Skeletal muscle tissue (tissue), 4 donors: Measurements from ENCODE around the gene CALY. TPM values are rescaled to one million over a fixed set of nuclear protein-coding genes. Genes with fewer than 3 reads are reported as not detected.

Experiments used
- H3K27ac ChIP-seq: one replicate; pipeline ENCODE4 v1.7.0; 2013; ENCODE audit warnings: mild to moderate bottlenecking, low read depth, low read length, inconsistent platforms
- H3K27me3 ChIP-seq, 3 donors: one replicate each; pipeline ENCODE4 v1.7.0; 2013; ENCODE audit warnings: low read length in 3 of 3; ENCODE audit not compliant: control insufficient read depth in 3 of 3, insufficient read depth in 3 of 3
- H3K36me3 ChIP-seq, 3 donors: one replicate each; pipeline ENCODE4 v1.7.0; 2013; ENCODE audit warnings: low read length in 3 of 3; ENCODE audit not compliant: control insufficient read depth in 3 of 3, insufficient read depth in 3 of 3
- H3K4me1 ChIP-seq, 3 donors: one replicate each; pipeline ENCODE4 v1.7.0; 2013; ENCODE audit warnings: low read length in 3 of 3, mild to moderate bottlenecking in 3 of 3; ENCODE audit not compliant: control insufficient read depth in 3 of 3, insufficient read depth in 3 of 3
- H3K4me3 ChIP-seq, 3 donors: one replicate each; pipeline ENCODE4 v1.7.0; 2013; ENCODE audit warnings: low read length in 3 of 3
- H3K9ac ChIP-seq, 3 donors: one replicate each; pipeline ENCODE4 v1.7.0; 2013; ENCODE audit warnings: low read length in 3 of 3, mild to moderate bottlenecking in 3 of 3, moderate library complexity in 2 of 3, low read depth in 1 of 3
- H3K9me3 ChIP-seq, 3 donors: one replicate each; pipeline ENCODE4 v1.7.0; 2013; ENCODE audit warnings: low read length in 3 of 3; ENCODE audit not compliant: control insufficient read depth in 3 of 3
- total RNA-seq: library from RNA; depleted of rRNA; stranded (reverse); fragments of >200 nt; gene quantifications from one replicate; pipeline ENCODE4 v1.2.3, GENCODE V29; 2014
- donor health status: Osteomylitis.

The CALY gene
- total RNA-seq, 1 donor from 2014 or later, result not detected

DNA sequence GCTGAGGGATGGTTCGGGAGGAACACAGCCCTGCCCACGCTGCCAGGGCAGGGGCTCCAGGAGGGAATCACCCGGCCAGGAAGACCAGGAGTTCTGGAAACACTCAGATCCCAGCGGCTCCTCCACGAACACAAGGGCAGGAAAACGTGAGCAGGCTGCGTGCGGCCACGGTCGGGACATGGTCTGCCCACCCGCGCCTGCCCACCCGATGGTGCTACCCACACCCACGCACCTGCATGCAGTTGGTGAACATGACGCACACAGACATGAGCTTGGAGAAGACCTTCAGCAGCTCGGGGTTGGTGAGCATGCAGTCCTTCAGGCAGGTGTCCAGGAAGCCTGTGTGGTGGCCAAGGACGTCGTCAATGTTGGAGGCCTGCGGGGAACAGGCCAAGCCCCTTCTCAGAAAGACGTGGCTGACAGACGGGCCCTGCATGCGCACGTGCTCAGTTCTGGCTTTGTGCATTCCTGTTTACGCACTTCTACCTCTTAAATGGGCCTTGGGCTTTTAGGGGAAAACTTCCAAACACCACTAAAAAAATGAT, 53.8 kb downstream of the CALY start:
- Histone ChIP-seq H3K27me3 (no peaks in the 10 kb centered on the region), H3K4me3 (no peak overlapping the region), H3K27ac (no peak overlapping the region), H3K9ac (no peak overlapping the region), H3K9me3 (no peaks in the 10 kb centered on the region), H3K4me1 (peaks cover 0 to 7% (median 0%) of the 10 kb centered on the region in 3 donors), H3K36me3 (peaks cover 76 to 84% (median 77%) of the 10 kb centered on the region in 3 donors)

DNA sequence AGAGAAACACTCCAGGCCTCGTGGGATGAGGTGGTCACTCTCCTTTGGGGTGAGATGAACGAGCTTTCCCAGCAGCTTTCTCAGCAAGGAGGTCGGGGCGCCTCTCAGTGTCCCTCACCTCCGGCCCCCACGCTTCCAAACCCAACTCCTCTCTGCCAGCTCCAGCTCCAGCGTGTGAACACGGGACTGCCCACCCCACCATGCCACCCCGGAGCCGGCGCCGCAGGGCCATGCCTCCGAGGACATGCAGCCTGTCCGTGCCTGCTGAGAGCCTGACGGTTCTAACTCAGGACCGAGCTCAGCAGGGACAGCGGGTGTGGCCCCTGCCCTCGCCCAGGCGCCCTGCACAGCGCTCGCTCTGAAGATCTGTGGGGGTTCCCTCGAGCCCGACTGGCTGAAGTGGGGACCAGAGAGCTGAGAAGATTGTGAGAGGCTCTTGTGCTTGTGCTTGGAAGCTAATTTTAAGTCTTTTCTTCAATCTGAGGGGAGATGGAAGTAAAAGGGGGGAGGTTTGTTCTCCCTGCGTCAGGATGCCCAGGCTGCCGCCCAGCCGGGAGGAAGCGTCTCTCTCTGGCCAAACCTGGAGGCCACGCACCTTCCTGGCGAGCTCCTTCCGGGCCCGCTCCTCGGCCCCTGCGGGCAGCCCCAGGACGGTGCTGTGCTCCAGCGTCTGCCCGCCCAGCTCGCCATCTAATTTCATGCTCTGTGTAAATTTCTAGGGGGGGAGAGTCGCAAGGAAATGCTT, 54.9 kb downstream of the CALY start:
- Histone ChIP-seq H3K27ac (no peak overlapping the region), H3K9me3 (no peaks in the 10 kb centered on the region), H3K4me3 (no peak overlapping the region), H3K27me3 (peaks cover 0 to 9% (median 5%) of the 10 kb centered on the region in 3 donors), H3K36me3 (peaks cover 69 to 77% (median 69%) of the 10 kb centered on the region in 3 donors), H3K4me1 (peaks cover 0 to 7% (median 0%) of the 10 kb centered on the region in 3 donors), H3K9ac (no peak overlapping the region)

DNA sequence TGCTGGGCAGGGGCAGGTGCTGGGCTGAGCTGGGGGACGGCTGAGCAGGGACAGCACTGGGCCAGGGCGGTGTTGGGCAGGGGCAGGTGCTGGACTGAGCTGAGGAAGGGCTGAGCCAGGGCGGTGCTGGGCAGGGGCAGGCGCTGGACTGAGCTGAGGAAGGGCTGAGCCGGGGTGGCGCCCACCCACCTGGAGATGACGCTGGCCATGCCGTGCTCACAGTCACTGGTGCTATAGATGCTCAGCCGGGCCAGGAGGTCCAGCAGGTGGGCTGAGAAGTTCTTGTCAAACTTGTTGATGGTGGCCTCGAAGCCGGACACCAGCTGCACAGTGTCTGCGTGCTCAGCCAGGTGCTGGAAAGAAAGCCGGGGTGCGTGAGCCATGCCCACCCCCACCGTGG, 55.6 kb downstream of the CALY start:
- Histone ChIP-seq H3K27me3 (peaks cover 2 to 15% (median 9%) of the 10 kb centered on the region in 3 donors), H3K4me3 (no peak overlapping the region), H3K4me1 (peaks cover 0 to 7% (median 4%) of the 10 kb centered on the region in 3 donors), H3K36me3 (peaks cover 63 to 70% (median 67%) of the 10 kb centered on the region in 3 donors), H3K9me3 (no peaks in the 10 kb centered on the region), H3K9ac (no peak overlapping the region), H3K27ac (no peak overlapping the region)

DNA sequence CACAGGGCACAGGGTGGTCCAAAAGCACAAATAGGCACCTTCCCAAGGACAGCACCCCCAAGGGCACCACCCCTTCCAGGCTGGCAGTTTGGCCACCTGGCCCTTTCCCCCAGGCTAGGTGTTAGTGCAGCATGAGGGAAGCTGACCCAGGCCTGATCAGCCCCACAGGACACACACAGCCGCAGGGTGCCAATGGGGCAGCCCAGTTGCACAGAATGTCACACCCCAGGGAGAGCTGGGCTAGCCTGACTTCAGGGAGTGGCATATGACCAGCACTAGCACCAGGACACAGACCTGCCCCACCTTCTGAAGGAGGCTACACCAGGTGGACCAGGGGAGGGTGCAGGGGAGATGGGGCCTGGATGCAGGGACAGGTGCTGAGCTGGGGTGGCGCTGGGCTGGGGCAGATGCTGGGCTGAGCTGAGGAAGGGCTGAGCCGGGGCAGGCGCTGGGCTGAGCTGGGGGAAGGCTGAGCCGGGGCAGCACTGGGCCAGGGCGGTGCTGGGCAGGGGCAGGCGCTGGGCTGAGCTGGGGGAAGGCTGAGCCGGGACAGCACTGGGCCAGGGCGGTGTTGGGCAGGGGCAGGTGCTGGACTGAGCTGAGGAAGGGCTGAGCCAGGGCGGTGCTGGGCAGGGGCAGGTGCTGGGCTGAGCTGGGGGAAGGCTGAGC, 56.2 kb downstream of the CALY start:
- H3K4me3 ChIP-seq, result no peak overlapping the region
- no peak overlapping the region for H3K9ac ChIP-seq
- peaks cover 0 to 7% (median 4%) of the 10 kb centered on the region in 3 donors for H3K4me1 ChIP-seq
- H3K27ac ChIP-seq, result no peak overlapping the region
- H3K9me3 ChIP-seq, result no peaks in the 10 kb centered on the region
- H3K36me3 ChIP-seq, result peaks cover 58 to 64% (median 63%) of the 10 kb centered on the region in 3 donors
- H3K27me3 ChIP-seq, result peaks cover 5 to 20% (median 14%) of the 10 kb centered on the region in 3 donors

DNA sequence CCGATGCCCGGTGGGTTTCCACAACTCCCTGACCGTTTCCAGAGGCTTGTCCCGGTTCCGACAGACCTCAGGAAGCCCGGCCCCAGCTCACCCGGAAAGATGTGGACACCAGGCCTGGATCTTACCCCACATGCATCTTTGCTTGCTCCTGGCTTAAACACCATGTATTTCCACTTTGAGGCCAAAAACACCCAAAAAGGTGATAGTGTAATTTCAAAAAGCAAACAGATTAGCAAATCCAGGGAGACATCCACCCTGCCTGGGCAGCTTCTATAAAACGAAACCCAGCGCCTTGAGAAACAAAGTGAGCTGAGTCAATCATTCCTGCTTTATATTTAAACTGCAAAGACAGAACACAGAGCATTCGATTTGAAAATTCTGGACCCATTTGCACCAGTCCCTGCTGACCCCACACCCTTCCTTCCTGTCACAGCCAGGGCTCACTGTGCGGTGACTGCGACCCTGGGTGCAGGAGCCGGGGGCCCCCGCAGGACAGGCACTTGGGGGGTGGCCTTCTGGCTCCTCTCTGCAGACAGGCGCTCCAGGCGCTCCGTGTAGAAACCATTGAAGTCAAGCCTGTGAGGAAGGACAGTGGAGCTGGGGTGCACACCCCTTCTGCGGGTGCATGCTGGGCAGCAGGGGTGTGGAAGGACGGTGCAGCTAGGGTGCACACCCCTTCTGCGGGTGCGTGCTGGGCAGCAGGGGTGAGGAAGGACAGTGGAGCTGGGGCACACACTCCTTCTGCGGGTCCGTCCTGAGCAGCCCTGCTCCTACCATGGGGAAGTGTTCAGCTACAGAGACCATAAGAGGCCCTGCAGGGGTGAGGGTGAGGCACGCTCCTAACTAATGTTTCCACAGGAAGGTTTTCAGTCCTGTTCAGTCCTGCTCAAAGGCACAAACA, 57.1 kb downstream of the CALY start:
- Histone ChIP-seq H3K4me1 (peaks cover 0 to 7% (median 4%) of the 10 kb centered on the region in 3 donors), H3K36me3 (peaks cover 49 to 55% (median 54%) of the 10 kb centered on the region in 3 donors)

DNA sequence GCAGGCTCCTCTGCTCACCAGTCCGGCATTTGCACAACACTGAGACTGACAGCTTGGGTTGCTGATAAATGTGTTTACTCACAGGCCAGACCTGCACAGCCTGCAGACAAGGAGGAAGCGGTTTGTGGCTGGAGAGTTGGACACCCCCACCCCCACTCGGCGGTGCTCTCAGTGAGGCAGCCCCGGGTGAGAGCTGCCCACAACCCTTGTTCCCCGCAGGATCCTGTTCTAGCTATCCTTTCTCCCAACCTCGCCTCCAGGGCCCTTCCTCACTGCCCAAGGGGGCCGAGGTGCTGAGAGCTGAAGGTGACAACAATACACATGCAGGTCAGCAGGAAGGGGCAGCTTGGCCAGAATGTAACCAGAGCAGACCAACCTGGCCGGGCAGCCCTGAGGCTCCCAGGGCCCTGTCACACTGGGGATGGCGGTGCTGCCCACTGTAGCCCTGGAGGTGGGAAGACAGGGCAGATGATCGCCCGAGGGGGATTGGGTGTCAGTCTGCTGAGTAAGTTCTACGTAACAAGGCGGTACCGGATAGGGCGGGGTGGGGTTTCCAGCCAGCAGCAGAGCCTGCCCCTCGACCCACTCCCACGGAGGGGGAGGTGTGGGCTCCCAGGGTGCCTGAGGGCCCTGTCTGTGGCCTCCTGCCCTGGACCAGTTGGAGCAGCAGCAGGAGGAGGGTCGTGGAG, 58.0 kb downstream of the CALY start:
- peaks cover 0 to 7% (median 4%) of the 10 kb centered on the region in 3 donors for H3K4me1 ChIP-seq
- peaks cover 42 to 47% (median 45%) of the 10 kb centered on the region in 3 donors for H3K36me3 ChIP-seq
- no peak overlapping the region for H3K27ac ChIP-seq

More for the DNA sequence above, 57.1 kb downstream of the CALY start:
- Histone ChIP-seq H3K27me3 (peaks cover 5 to 28% (median 24%) of the 10 kb centered on the region in 3 donors), H3K9ac (no peak overlapping the region), H3K27ac (no peak overlapping the region), H3K4me3 (no peak overlapping the region), H3K9me3 (no peaks in the 10 kb centered on the region)

DNA sequence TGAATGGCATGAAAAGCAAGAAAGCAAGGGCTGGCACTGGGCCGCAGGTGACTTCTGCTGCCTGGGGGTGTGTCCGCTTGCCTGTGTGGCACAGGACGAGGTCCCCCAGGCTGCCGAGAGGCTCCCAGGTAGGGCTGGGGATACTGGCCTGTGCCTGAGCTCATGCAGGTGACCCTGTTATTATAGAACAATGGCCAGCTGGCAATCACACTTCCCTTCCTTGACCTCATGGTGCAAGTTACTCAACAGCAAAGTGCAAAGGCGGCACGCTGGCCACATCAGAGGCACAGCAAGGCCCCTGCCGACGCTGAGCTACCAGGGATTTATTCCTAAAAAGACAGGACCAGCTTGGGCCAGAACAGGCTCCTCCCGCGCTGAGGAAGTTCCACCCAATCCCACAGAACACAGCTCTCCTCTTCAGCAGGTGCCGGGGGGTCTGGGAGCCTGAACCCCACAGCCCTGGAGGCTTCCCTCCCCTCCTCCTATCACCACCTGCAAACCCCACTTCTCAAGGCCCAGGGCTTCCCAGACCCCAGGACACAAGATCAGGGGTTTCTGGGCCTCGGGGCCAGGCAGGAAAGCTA, 58.6 kb downstream of the CALY start:
- Histone ChIP-seq H3K27ac (no peak overlapping the region), H3K4me1 (peaks cover 0 to 7% (median 4%) of the 10 kb centered on the region in 3 donors)

More for the DNA sequence above, 58.0 kb downstream of the CALY start:
- Histone ChIP-seq H3K9me3 (no peaks in the 10 kb centered on the region), H3K4me3 (no peak overlapping the region), H3K9ac (no peak overlapping the region), H3K27me3 (peaks cover 5 to 32% (median 26%) of the 10 kb centered on the region in 3 donors)

DNA sequence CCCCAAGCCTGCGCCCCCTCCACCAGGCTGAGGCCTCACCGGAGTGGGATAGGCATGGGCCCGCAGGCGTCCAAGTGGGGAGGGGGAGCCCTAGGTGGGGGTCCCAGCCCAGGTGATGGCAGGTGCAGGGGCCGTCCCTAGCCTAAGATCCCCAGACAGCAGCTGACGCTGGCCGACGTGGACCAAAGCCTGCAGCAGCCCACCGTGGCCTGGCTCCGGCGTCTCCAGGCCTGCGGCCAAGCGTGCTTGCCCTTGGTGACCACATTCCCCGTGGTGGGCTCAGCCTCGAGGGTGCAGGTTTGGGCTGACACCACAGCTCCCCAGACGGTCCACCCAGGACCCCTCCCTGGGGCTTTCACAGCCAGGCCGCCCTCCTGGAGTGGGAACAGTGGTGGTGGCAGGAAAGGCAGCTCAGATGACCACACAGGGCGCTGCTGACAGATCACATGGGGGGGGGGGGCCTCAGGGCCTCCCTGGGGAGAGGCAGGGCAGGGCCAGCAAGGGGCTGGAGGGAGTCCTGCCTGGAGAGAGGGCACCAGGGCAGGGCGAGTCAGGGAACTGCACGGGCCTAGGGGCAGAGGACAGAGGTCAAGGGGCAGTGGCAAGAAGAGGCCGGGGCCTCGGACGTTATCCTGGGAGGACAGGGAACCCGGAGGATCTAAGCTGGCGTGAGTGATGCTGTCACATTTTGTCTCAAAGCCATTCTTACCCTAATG, 59.3 kb downstream of the CALY start:
- H3K27me3 ChIP-seq, result peaks cover 5 to 32% (median 26%) of the 10 kb centered on the region in 3 donors
- no peaks in the 10 kb centered on the region for H3K9me3 ChIP-seq
- no peak overlapping the region for H3K4me3 ChIP-seq
- no peak overlapping the region for H3K9ac ChIP-seq
- peaks cover 0 to 7% (median 4%) of the 10 kb centered on the region in 3 donors for H3K4me1 ChIP-seq
- H3K27ac ChIP-seq, result no peak overlapping the region
- H3K36me3 ChIP-seq, result peaks cover 29 to 34% (median 32%) of the 10 kb centered on the region in 3 donors

More for the DNA sequence above, 58.6 kb downstream of the CALY start:
- H3K27me3 ChIP-seq, result peaks cover 5 to 32% (median 26%) of the 10 kb centered on the region in 3 donors
- no peak overlapping the region for H3K4me3 ChIP-seq
- no peaks in the 10 kb centered on the region for H3K9me3 ChIP-seq
- H3K9ac ChIP-seq, result no peak overlapping the region
- H3K36me3 ChIP-seq, result peaks cover 35 to 40% (median 39%) of the 10 kb centered on the region in 3 donors
